K562 (cell line): ENCODE data around the gene GARNL3.

ENCODE experiments used
- AFF4 ChIP-seq: sonication (generic); formaldehyde crosslinking; IDR thresholded peaks from 2 replicates; pipeline ENCODE4 v1.8.0; 2023; ENCODE audit warnings: mild to moderate bottlenecking, missing genetic modification reagents
- ARHGAP35 ChIP-seq: fragments of 450-650 bp; IDR thresholded peaks from 2 replicates; pipeline ENCODE4 v1.6.1; 2018; ENCODE audit not compliant: partially characterized antibody
- BCL6 ChIP-seq: fragments of 250-450 bp; sonication (Bioruptor Pico); IDR thresholded peaks from 2 replicates; pipeline ENCODE4 v1.4.0; 2020
- CREB1 ChIP-seq, 2 experiments: sonication (generic) in 1 of 2; formaldehyde crosslinking in 1 of 2; IDR thresholded peaks; 2 replicates each; pipeline versions ENCODE4 v1.6.1 to v1.8.0; 2012 to 2022; ENCODE audit warnings: inconsistent platforms in 1 of 2, mild to moderate bottlenecking in 1 of 2, missing genetic modification reagents in 1 of 2, moderate library complexity in 1 of 2
- FUS ChIP-seq: fragments of 200-400 bp; formaldehyde crosslinking; optimal IDR thresholded peaks from 2 replicates; pipeline ENCODE3; 2017; ENCODE audit warnings: low read depth, low read length
- GTF2E2 ChIP-seq: fragments of 200-800 bp; sonication (Bioruptor generic); IDR thresholded peaks from 2 replicates; pipeline ENCODE4 v1.6.1; 2016; ENCODE audit warnings: missing genetic modification characterization, missing compliant biosample characterization
- JUN ChIP-seq, 2 experiments: sonication (generic) in 1 of 2; formaldehyde crosslinking in 1 of 2; IDR thresholded peaks; 2 replicates each; pipeline versions ENCODE4 v1.6.1 to v1.8.0; 2012 to 2022; ENCODE audit warnings: borderline replicate concordance in 2 of 2, mild to moderate bottlenecking in 2 of 2, improper control_type of control experiment in 1 of 2, low read depth in 1 of 2, low read length in 1 of 2, missing genetic modification reagents in 1 of 2
- MAFF ChIP-seq: IDR thresholded peaks from 2 replicates; pipeline ENCODE4 v1.6.1; 2012; ENCODE audit warnings: low read length, improper control_type of control experiment
- POLR2A ChIP-seq: fragments of 450-650 bp; conservative IDR thresholded peaks from 2 replicates; pipeline ENCODE4 v1.6.1; 2016
- ZBTB11 ChIP-seq, 3 experiments: fragments of 200-800 bp in 1 of 3; fragments of 250-450 bp in 1 of 3; fragments of 450-650 bp in 1 of 3; sonication (Bioruptor Pico) in 1 of 3; sonication (Bioruptor generic) in 1 of 3; formaldehyde crosslinking in 1 of 3; IDR thresholded peaks; 2 replicates each; pipeline versions ENCODE4 v1.6.1 to v1.8.0; 2016 to 2022; ENCODE audit warnings: mild to moderate bottlenecking in 2 of 3, missing genetic modification characterization in 2 of 3, missing compliant biosample characterization in 1 of 3, moderate library complexity in 1 of 3
- ZNF407 ChIP-seq: fragments of 450-650 bp; IDR thresholded peaks from 2 replicates; pipeline ENCODE4 v1.6.1; 2016; ENCODE audit warnings: low read depth

GRCh38 chr9:127330501-127330900 is 65.9 kb downstream of the GARNL3 start:
- no peak for TF ChIP-seq ZNF407
- TF ChIP-seq AFF4 = no peak
- no peak for TF ChIP-seq POLR2A
- TF ChIP-seq BCL6 = no peak
- TF ChIP-seq ARHGAP35 = no peak
- no peak for TF ChIP-seq ZBTB11 (CRISPR knock-in tag; IDR thresholded peaks at IDR 0.05)
- no peak for TF ChIP-seq CREB1 (IDR thresholded peaks at IDR 0.05)
- TF ChIP-seq CREB1 (CRISPR knock-in tag; IDR thresholded peaks at IDR 0.05) = no peak
- TF ChIP-seq GTF2E2 (tag) = no peak
- TF ChIP-seq JUN (IDR thresholded peaks at IDR 0.05; ENCODE audit: borderline replicate concordance, low read depth, low read length) = no peak
- TF ChIP-seq JUN (CRISPR knock-in tag; IDR thresholded peaks at IDR 0.05; ENCODE audit: borderline replicate concordance) = no peak
- no peak for TF ChIP-seq FUS
- TF ChIP-seq MAFF = no peak
